H9 (cell line): ENCODE data around the gene NHLRC1. TPM values are rescaled to one million over a fixed set of nuclear protein-coding genes. Genes with fewer than 3 reads are reported as not detected.

ENCODE experiments used
- DNase-seq: peaks from one replicate; pipeline ENCODE4 v3.0.0-alpha.2; 2017
- H2AFZ ChIP-seq: one replicate; pipeline ENCODE4 v1.6.1; 2013; ENCODE audit warnings: mild to moderate bottlenecking, low read length, control low read depth, moderate library complexity
- H2AK5ac ChIP-seq: 2 replicates; pipeline ENCODE4 v1.6.1; 2013; ENCODE audit warnings: low read length, control low read depth, mixed read lengths; ENCODE audit not compliant: insufficient read length
- H2BK120ac ChIP-seq: one replicate; pipeline ENCODE4 v1.6.1; 2013; ENCODE audit warnings: low read depth, mild to moderate bottlenecking, low read length, control low read depth, inconsistent platforms; ENCODE audit not compliant: poor library complexity, severe bottlenecking
- H2BK12ac ChIP-seq: 2 replicates; pipeline ENCODE4 v1.6.1; 2013; ENCODE audit warnings: low read length, control low read depth, mixed read lengths, low read depth; ENCODE audit not compliant: insufficient read length
- H2BK15ac ChIP-seq: 2 replicates; pipeline ENCODE4 v1.6.1; 2013; ENCODE audit warnings: low read depth, low read length, control low read depth
- H2BK20ac ChIP-seq: one replicate; pipeline ENCODE4 v1.6.1; 2013; ENCODE audit warnings: low read depth, mild to moderate bottlenecking, low read length, control low read depth, inconsistent platforms; ENCODE audit not compliant: poor library complexity, severe bottlenecking
- H2BK5ac ChIP-seq: 2 replicates; pipeline ENCODE4 v1.6.1; 2013; ENCODE audit warnings: low read length, control low read depth, mixed read lengths; ENCODE audit not compliant: insufficient read length
- H3K14ac ChIP-seq: 2 replicates; pipeline ENCODE4 v1.6.1; 2013; ENCODE audit warnings: low read length, control low read depth; ENCODE audit not compliant: insufficient read depth
- H3K18ac ChIP-seq: 2 replicates; pipeline ENCODE4 v1.6.1; 2013; ENCODE audit warnings: low read depth, mild to moderate bottlenecking, mixed read lengths, low read length, control low read depth; ENCODE audit not compliant: insufficient read length
- H3K23ac ChIP-seq: 2 replicates; pipeline ENCODE4 v1.6.1; 2013; ENCODE audit warnings: low read length, control low read depth, mixed read lengths, low read depth; ENCODE audit not compliant: insufficient read length
- H3K23me2 ChIP-seq: 2 replicates; pipeline ENCODE4 v1.6.1; 2013; ENCODE audit warnings: low read depth, mild to moderate bottlenecking, mixed read lengths, low read length, control low read depth; ENCODE audit not compliant: insufficient read length, poor library complexity, severe bottlenecking
- H3K27ac ChIP-seq: 2 replicates; pipeline ENCODE4 v1.5.1; 2013; ENCODE audit warnings: low read length, control low read depth, mixed read lengths, low read depth; ENCODE audit not compliant: insufficient read length
- H3K27me3 ChIP-seq: 2 replicates; pipeline ENCODE4 v1.6.1; 2013; ENCODE audit warnings: low read length, control low read depth, inconsistent platforms; ENCODE audit not compliant: insufficient read depth
- H3K4ac ChIP-seq: 2 replicates; pipeline ENCODE4 v1.6.1; 2013; ENCODE audit warnings: low read depth, mild to moderate bottlenecking, control low read depth, inconsistent platforms, low read length, moderate library complexity
- H3K4me1 ChIP-seq: 2 replicates; pipeline ENCODE4 v1.6.1; 2013; ENCODE audit warnings: low read length, control low read depth, inconsistent platforms; ENCODE audit not compliant: insufficient read depth
- H3K4me2 ChIP-seq: 2 replicates; pipeline ENCODE4 v1.6.1; 2013; ENCODE audit warnings: low read length, control low read depth, mixed read lengths; ENCODE audit not compliant: insufficient read length, insufficient read depth
- H3K56ac ChIP-seq: 2 replicates; pipeline ENCODE4 v1.6.1; 2013; ENCODE audit warnings: low read depth, mild to moderate bottlenecking, mixed read lengths, low read length, control low read depth; ENCODE audit not compliant: insufficient read length
- H3K79me1 ChIP-seq: 2 replicates; pipeline ENCODE4 v1.6.1; 2013; ENCODE audit warnings: low read depth, mild to moderate bottlenecking, moderate library complexity, low read length, control low read depth, inconsistent platforms; ENCODE audit not compliant: insufficient read depth, poor library complexity, severe bottlenecking
- H3K79me2 ChIP-seq: 2 replicates; pipeline ENCODE4 v1.6.1; 2013; ENCODE audit warnings: low read length, control low read depth, inconsistent platforms; ENCODE audit not compliant: insufficient read depth
- H3K9ac ChIP-seq: 2 replicates; pipeline ENCODE4 v1.6.1; 2013; ENCODE audit warnings: low read length, control low read depth, mixed read lengths; ENCODE audit not compliant: insufficient read length; ENCODE audit errors: extremely low read depth
- H3K9me3 ChIP-seq: one replicate; pipeline ENCODE4 v1.6.1; 2013; ENCODE audit warnings: low read depth, low read length, inconsistent platforms; ENCODE audit not compliant: control insufficient read depth
- H3T11ph ChIP-seq: one replicate; pipeline ENCODE4 v1.6.1; 2013; ENCODE audit warnings: mild to moderate bottlenecking, low read length, control low read depth, inconsistent platforms
- H4K20me1 ChIP-seq: one replicate; pipeline ENCODE4 v1.6.1; 2013; ENCODE audit not compliant: control insufficient read depth, insufficient read length, insufficient read depth
- H4K5ac ChIP-seq: 2 replicates; pipeline ENCODE4 v1.6.1; 2013; ENCODE audit warnings: low read depth, mild to moderate bottlenecking, mixed read lengths, low read length, control low read depth; ENCODE audit not compliant: insufficient read length
- H4K8ac ChIP-seq: replicated peaks from 2 replicates; pipeline ENCODE4 v1.6.1; 2013; ENCODE audit warnings: low read length, control low read depth, mixed read lengths, low read depth; ENCODE audit not compliant: insufficient read length
- H4K91ac ChIP-seq: 2 replicates; pipeline ENCODE4 v1.6.1; 2013; ENCODE audit warnings: low read depth, mild to moderate bottlenecking, moderate library complexity, mixed read lengths, low read length, control low read depth; ENCODE audit not compliant: insufficient read length
- H3K27ac Mint-ChIP-seq, 3 experiments: 2 replicates in 2 of 3; 3 replicates in 1 of 3; pipeline ENCODE4 v1.8.0; 2020 to 2021; ENCODE audit warnings: mixed read lengths in 3 of 3, mild to moderate bottlenecking in 1 of 3, moderate library complexity in 1 of 3
- H3K27me3 Mint-ChIP-seq: 2 replicates; pipeline ENCODE4 v1.8.0; 2021; ENCODE audit warnings: low read depth, mild to moderate bottlenecking, moderate library complexity, mixed read lengths
- H3K36me3 Mint-ChIP-seq, 3 experiments: 2 replicates in 2 of 3; 3 replicates in 1 of 3; pipeline ENCODE4 v1.8.0; 2020 to 2021; ENCODE audit warnings: low read depth in 3 of 3, mixed read lengths in 3 of 3; ENCODE audit not compliant: insufficient read depth in 1 of 3
- H3K4me1 Mint-ChIP-seq, 2 experiments: 2 replicates each; pipeline ENCODE4 v1.8.0; 2020; ENCODE audit warnings: mixed read lengths in 2 of 2
- H3K4me3 Mint-ChIP-seq, 2 experiments: 2 replicates in 1 of 2; 3 replicates in 1 of 2; pipeline ENCODE4 v1.8.0; 2020 to 2021; ENCODE audit warnings: mild to moderate bottlenecking in 2 of 2, mixed read lengths in 2 of 2, moderate library complexity in 1 of 2
- H3K9me3 Mint-ChIP-seq, 2 experiments: 2 replicates in 1 of 2; 3 replicates in 1 of 2; pipeline ENCODE4 v1.8.0; 2020; ENCODE audit warnings: mild to moderate bottlenecking in 2 of 2, mixed read lengths in 2 of 2, moderate library complexity in 1 of 2
- CTCF ChIP-seq: fragments of 200-600 bp; sonication (generic); conservative IDR thresholded peaks from 3 replicates; pipeline ENCODE4 v1.8.0; 2021; ENCODE audit warnings: antibody characterized with exemption, mild to moderate bottlenecking
- WGBS: extraction: QIAGEN DNeasy Blood & Tissue Kit; methylation state at CpG from one replicate; pipeline ENCODE4 v1.1.7; 2013; ENCODE audit warnings: missing lambda C conversion rate, low lambda C conversion rate, mixed read lengths; ENCODE audit not compliant: insufficient read length; ENCODE audit errors: extremely low coverage; 5-methylcytosine and 5-hydroxymethylcytosine counted together
- total RNA-seq: library from RNA; stranded (reverse); gene quantifications from 2 replicates; pipeline ENCODE4 v1.2.1, GENCODE V29; 2021

NHLRC1 gene
- total RNA-seq, 1 experiment from 2014 or later: 1.5 TPM

GRCh38 chr6:18162401-18162800 is 39.9 kb upstream of the NHLRC1 start:
- H3K4me1 Mint-ChIP-seq: no peaks in the 10 kb centered on the region
- DNase-seq: no peak
- Histone ChIP-seq H3T11ph (no peak overlapping the region), H2BK20ac (no peak overlapping the region), H3K18ac (no peak overlapping the region), H3K14ac (no peak overlapping the region), H3K79me2 (no peaks in the 10 kb centered on the region), H4K91ac (no peak overlapping the region), H3K23me2 (no peaks in the 10 kb centered on the region), H2BK15ac (no peak overlapping the region), H3K9ac (no peak overlapping the region), H3K9me3 (no peaks in the 10 kb centered on the region), H3K4ac (no peak overlapping the region), H3K56ac (no peak overlapping the region), H3K27me3 (no peaks in the 10 kb centered on the region), H2BK12ac (no peak overlapping the region), H3K79me1 (no peaks in the 10 kb centered on the region), H3K27ac (no peak overlapping the region), H3K23ac (no peak overlapping the region), H3K4me2 (no peak overlapping the region), H2BK5ac (no peak overlapping the region), H4K5ac (no peak overlapping the region), H2AFZ (no peak overlapping the region), H2BK120ac (no peak overlapping the region), H4K20me1 (no peaks in the 10 kb centered on the region), H3K4me1 (no peaks in the 10 kb centered on the region), H2AK5ac (no peak overlapping the region), H4K8ac (no peak overlapping the region)
- peaks cover 22 to 55% (median 42%) of the 10 kb centered on the region in 3 experiments for H3K36me3 Mint-ChIP-seq
- no CpG with 5 or more reads among the region's 2 CpGs for WGBS
- no peak for TF ChIP-seq CTCF
- H3K27me3 Mint-ChIP-seq: no peaks in the 10 kb centered on the region
- H3K9me3 Mint-ChIP-seq: peaks cover 0 to 4% of the 10 kb centered on the region in 2 experiments; a peak in 1 of 5 replicates
- H3K27ac Mint-ChIP-seq: no peak overlapping the region
- H3K4me3 Mint-ChIP-seq: no peak overlapping the region
